SK-N-SH treated with all-trans-retinoic acid at 6 μM for 48 hours (cell line): Measurements from ENCODE around the gene PARP2.

Experiments
- ATAC-seq: fragments of 200-7000 bp; cut with Tn5 transposase; 3 replicates; pipeline ENCODE4 v1.9.1; 2020; ENCODE audit warnings: mild to moderate bottlenecking, moderate library complexity
- ARNTL ChIP-seq: fragments of 450-650 bp; formaldehyde crosslinking; IDR thresholded peaks from 2 replicates; pipeline ENCODE4 v1.5.0; 2020; ENCODE audit warnings: low read depth, mild to moderate bottlenecking, moderate library complexity, borderline replicate concordance
- CREB5 ChIP-seq: fragments of 250-450 bp; sonication (Bioruptor Pico); IDR thresholded peaks from 2 replicates; pipeline ENCODE4 v1.5.1; 2020; ENCODE audit warnings: low read depth, mild to moderate bottlenecking, moderate library complexity
- CSDC2 ChIP-seq: fragments of 250-450 bp; sonication (Bioruptor Pico); IDR thresholded peaks from 2 replicates; pipeline ENCODE4 v1.5.0; 2020; ENCODE audit warnings: mild to moderate bottlenecking, moderate library complexity
- CSRNP3 ChIP-seq: fragments of 250-450 bp; sonication (Bioruptor Pico); IDR thresholded peaks from 2 replicates; pipeline ENCODE4 v1.5.1; 2021; ENCODE audit warnings: mild to moderate bottlenecking, moderate library complexity
- OSR1 ChIP-seq: fragments of 250-450 bp; sonication (Bioruptor Pico); IDR thresholded peaks from 2 replicates; pipeline ENCODE4 v1.8.0; 2022; ENCODE audit warnings: moderate library complexity, mild to moderate bottlenecking, inconsistent platforms
- PPARA ChIP-seq: fragments of 250-450 bp; sonication (Bioruptor Pico); IDR thresholded peaks from 2 replicates; pipeline ENCODE4 v1.5.0; 2020; ENCODE audit warnings: mild to moderate bottlenecking, borderline replicate concordance
- RARB ChIP-seq: fragments of 250-450 bp; sonication (Bioruptor Pico); IDR thresholded peaks from 2 replicates; pipeline ENCODE4 v1.8.0; 2021; ENCODE audit warnings: mild to moderate bottlenecking, moderate library complexity
- SNAI2 ChIP-seq: fragments of 250-450 bp; sonication (Bioruptor Pico); IDR thresholded peaks from 2 replicates; pipeline ENCODE4 v1.5.0; 2020; ENCODE audit warnings: mild to moderate bottlenecking, moderate library complexity
- TCF4 ChIP-seq: fragments of 250-450 bp; sonication (Bioruptor Pico); IDR thresholded peaks from 2 replicates; pipeline ENCODE4 v1.8.0; 2021; ENCODE audit warnings: mild to moderate bottlenecking, moderate library complexity, borderline replicate concordance
- TOX ChIP-seq: fragments of 250-450 bp; sonication (Bioruptor Pico); IDR thresholded peaks from 2 replicates; pipeline ENCODE4 v1.8.0; 2021; ENCODE audit warnings: mild to moderate bottlenecking, moderate library complexity, borderline replicate concordance
- ZC3H10 ChIP-seq: fragments of 250-450 bp; sonication (Bioruptor Pico); IDR thresholded peaks from 2 replicates; pipeline ENCODE4 v1.5.1; 2021; ENCODE audit warnings: mild to moderate bottlenecking, moderate library complexity
- ZFP3 ChIP-seq: fragments of 250-450 bp; sonication (Bioruptor Pico); IDR thresholded peaks from 2 replicates; pipeline ENCODE4 v1.5.0; 2020; ENCODE audit warnings: mild to moderate bottlenecking, moderate library complexity
- ZFP30 ChIP-seq: fragments of 450-650 bp; formaldehyde crosslinking; IDR thresholded peaks from 2 replicates; pipeline ENCODE4 v1.5.0; 2022; ENCODE audit warnings: mild to moderate bottlenecking, moderate library complexity
- ZNF565 ChIP-seq: fragments of 450-650 bp; formaldehyde crosslinking; conservative IDR thresholded peaks from 2 replicates; pipeline ENCODE4 v1.5.0; 2020; ENCODE audit warnings: low read depth, mild to moderate bottlenecking, moderate library complexity
- ZNF70 ChIP-seq: fragments of 450-650 bp; formaldehyde crosslinking; IDR thresholded peaks from 2 replicates; pipeline ENCODE4 v1.5.0; 2020; ENCODE audit warnings: mild to moderate bottlenecking, moderate library complexity
- ZNF8 ChIP-seq: fragments of 450-650 bp; formaldehyde crosslinking; IDR thresholded peaks from 2 replicates; pipeline ENCODE4 v1.5.0; 2020; ENCODE audit warnings: mild to moderate bottlenecking, moderate library complexity
- TF ChIP-seq, protein P1 (sequence below): fragments of 250-450 bp; sonication (Bioruptor Pico); IDR thresholded peaks from 2 replicates; pipeline ENCODE4 v1.8.0; 2020; ENCODE audit warnings: mild to moderate bottlenecking, moderate library complexity, borderline replicate concordance
- TF ChIP-seq, protein P2 (sequence below): fragments of 250-450 bp; sonication (Bioruptor Pico); IDR thresholded peaks from 2 replicates; pipeline ENCODE4 v1.5.0; 2020; ENCODE audit warnings: mild to moderate bottlenecking, moderate library complexity

Gene PARP2

DNA sequence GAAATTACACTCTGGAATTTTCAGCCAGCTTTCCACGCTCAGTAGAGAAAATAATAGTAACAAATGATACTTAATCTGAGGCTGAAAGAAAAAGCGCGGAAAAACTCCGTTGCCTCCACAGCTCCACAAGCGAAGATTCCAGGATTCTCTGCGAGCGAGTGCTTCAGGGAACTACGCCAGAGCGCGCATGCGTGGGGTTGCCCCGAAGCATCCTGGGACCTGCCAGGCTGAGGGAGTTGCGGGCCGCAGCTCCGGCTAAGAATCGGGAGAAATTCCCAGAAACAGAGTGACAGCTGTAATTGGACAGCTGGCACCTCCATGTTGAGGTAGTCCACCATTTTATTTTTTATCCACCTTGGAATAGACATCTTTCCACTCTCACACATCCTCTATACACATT lies 25.7 kb upstream of the PARP2 start:
- no peak for ATAC-seq

DNA sequence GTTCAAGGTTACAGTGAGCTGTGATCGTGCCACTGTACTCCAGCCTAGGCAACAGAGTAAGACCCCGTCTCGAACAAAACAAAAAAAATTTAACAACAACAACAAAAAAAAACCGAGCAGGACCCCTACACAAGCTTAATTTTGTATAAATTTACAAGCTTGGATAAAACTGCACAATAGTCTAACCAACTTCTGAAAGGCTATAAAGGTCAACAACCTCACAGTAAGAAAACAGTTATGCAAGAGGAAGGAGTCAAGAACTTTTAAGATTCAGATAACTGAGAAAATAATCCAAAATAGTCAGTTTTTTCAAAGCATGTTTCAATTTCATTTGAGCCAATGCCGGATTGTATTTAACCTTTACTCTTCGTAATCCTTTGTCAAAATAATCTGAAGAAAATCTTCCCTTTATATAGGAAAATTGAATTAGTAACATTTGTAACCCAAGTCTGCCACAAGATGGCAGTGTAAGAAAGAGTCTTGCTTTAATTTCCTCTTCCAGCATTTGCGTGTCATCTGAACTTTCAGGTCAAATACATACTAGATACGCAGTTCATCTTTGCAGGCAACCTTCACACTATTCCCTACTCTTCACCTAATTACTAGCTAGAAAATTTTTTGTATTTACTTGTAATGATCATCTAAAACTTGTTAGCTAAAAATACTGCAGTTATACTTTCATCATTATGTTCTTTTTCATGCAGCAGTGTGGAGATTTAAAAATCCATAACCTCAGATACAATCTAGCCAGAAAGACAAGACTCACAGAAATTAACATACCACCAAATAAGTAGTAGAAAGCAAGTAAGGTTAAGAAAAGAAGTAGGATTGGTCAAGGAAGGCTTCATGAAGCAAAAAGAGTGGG lies 16.2 kb upstream of the PARP2 start:
- ATAC-seq = peak; percentile 66

More for the DNA sequence above, 25.7 kb upstream of the PARP2 start:
- TF ChIP-seq CREB5 (CRISPR knock-in tag) = no peak
- TF ChIP-seq, protein P1, sequence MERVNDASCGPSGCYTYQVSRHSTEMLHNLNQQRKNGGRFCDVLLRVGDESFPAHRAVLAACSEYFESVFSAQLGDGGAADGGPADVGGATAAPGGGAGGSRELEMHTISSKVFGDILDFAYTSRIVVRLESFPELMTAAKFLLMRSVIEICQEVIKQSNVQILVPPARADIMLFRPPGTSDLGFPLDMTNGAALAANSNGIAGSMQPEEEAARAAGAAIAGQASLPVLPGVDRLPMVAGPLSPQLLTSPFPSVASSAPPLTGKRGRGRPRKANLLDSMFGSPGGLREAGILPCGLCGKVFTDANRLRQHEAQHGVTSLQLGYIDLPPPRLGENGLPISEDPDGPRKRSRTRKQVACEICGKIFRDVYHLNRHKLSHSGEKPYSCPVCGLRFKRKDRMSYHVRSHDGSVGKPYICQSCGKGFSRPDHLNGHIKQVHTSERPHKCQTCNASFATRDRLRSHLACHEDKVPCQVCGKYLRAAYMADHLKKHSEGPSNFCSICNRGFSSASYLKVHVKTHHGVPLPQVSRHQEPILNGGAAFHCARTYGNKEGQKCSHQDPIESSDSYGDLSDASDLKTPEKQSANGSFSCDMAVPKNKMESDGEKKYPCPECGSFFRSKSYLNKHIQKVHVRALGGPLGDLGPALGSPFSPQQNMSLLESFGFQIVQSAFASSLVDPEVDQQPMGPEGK = no peak
- no peak for TF ChIP-seq CSRNP3
- no peak for TF ChIP-seq TOX (CRISPR knock-in tag)
- TF ChIP-seq ARNTL = no peak

DNA sequence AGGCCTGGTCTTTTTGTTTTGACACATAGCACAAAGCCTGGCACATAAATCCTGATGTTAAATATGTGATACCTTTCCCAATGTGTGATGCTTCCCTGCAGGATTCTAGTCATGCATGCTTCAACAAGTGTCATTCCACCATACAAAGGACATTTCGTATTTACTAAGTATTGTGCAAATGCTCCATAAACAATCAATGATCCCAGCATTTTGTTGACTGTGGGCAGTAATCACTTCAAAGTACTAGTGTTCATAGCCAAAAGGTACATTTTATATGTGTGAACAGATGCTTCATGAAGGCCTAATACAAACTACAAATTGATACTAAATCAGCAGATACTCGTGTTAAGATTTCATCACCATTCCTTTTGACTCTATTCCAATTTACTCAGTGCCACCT lies 14.7 kb upstream of the PARP2 start:
- no peak for ATAC-seq
- TF ChIP-seq ZNF70 (CRISPR knock-in tag) (no peak), SNAI2 (CRISPR knock-in tag) (no peak), CSDC2 (CRISPR knock-in tag) (no peak), ZNF565 (CRISPR knock-in tag) (no peak), CSRNP3 (no peak), ZNF8 (CRISPR knock-in tag) (no peak), TCF4 (CRISPR knock-in tag) (no peak), TOX (CRISPR knock-in tag) (no peak), OSR1 (no peak), ZFP30 (no peak), CREB5 (CRISPR knock-in tag) (no peak), RARB (CRISPR knock-in tag) (no peak), ZFP3 (CRISPR knock-in tag) (no peak), ZC3H10 (no peak), PPARA (CRISPR knock-in tag) (no peak)
- TF ChIP-seq, protein P1 = no peak
- TF ChIP-seq, protein P2, sequence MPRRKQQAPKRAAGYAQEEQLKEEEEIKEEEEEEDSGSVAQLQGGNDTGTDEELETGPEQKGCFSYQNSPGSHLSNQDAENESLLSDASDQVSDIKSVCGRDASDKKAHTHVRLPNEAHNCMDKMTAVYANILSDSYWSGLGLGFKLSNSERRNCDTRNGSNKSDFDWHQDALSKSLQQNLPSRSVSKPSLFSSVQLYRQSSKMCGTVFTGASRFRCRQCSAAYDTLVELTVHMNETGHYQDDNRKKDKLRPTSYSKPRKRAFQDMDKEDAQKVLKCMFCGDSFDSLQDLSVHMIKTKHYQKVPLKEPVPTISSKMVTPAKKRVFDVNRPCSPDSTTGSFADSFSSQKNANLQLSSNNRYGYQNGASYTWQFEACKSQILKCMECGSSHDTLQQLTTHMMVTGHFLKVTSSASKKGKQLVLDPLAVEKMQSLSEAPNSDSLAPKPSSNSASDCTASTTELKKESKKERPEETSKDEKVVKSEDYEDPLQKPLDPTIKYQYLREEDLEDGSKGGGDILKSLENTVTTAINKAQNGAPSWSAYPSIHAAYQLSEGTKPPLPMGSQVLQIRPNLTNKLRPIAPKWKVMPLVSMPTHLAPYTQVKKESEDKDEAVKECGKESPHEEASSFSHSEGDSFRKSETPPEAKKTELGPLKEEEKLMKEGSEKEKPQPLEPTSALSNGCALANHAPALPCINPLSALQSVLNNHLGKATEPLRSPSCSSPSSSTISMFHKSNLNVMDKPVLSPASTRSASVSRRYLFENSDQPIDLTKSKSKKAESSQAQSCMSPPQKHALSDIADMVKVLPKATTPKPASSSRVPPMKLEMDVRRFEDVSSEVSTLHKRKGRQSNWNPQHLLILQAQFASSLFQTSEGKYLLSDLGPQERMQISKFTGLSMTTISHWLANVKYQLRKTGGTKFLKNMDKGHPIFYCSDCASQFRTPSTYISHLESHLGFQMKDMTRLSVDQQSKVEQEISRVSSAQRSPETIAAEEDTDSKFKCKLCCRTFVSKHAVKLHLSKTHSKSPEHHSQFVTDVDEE (CRISPR knock-in tag) = no peak

More for the DNA sequence above, 16.2 kb upstream of the PARP2 start:
- no peak for TF ChIP-seq CREB5 (CRISPR knock-in tag)
- no peak for TF ChIP-seq PPARA (CRISPR knock-in tag)
- no peak for TF ChIP-seq ZNF70 (CRISPR knock-in tag)
- no peak for TF ChIP-seq TOX (CRISPR knock-in tag)
- no peak for TF ChIP-seq ZFP30
- no peak for TF ChIP-seq SNAI2 (CRISPR knock-in tag)
- no peak for TF ChIP-seq ZFP3 (CRISPR knock-in tag)
